ENCODE data around the gene WIPF3. TPM values are rescaled to one million over a fixed set of nuclear protein-coding genes. Genes with fewer than 3 reads are reported as not detected.

The WIPF3 gene
- total RNA-seq, 1 experiment from 2014 or later: 11.6 TPM

DNA sequence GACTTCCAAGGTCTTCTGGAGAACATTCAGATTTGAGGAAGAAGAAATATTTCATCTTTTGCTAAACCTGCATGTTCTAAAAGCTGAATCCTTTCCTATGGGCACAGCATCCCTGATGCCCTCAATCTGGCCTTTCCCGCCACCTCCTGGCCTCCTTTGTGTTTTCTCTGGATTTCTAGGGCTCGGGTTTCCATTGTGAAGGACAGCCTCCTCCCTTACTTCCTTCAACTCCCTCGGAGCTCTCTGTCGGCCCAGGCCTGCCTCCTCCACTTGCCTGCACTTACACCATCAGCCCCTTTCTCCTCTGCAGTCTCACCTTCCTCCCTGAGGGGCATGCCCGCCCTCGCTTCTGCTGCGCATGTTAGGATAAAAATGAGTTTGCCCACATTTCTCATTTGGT is 75.4 kb downstream of the WIPF3 start:
- TF ChIP-seq, protein P1, sequence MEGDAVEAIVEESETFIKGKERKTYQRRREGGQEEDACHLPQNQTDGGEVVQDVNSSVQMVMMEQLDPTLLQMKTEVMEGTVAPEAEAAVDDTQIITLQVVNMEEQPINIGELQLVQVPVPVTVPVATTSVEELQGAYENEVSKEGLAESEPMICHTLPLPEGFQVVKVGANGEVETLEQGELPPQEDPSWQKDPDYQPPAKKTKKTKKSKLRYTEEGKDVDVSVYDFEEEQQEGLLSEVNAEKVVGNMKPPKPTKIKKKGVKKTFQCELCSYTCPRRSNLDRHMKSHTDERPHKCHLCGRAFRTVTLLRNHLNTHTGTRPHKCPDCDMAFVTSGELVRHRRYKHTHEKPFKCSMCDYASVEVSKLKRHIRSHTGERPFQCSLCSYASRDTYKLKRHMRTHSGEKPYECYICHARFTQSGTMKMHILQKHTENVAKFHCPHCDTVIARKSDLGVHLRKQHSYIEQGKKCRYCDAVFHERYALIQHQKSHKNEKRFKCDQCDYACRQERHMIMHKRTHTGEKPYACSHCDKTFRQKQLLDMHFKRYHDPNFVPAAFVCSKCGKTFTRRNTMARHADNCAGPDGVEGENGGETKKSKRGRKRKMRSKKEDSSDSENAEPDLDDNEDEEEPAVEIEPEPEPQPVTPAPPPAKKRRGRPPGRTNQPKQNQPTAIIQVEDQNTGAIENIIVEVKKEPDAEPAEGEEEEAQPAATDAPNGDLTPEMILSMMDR (conservative IDR thresholded peaks at IDR 0.05): peak; percentile 48; the same call in 2 of the 3 replicates
- Histone ChIP-seq H3T11ph (ENCODE audit: low read length) (no peak overlapping the region), H2BK120ac (ENCODE audit: low read depth, low read length, poor library complexity, severe bottlenecking) (no peak overlapping the region), H2AFZ (ENCODE audit: low read length) (no peak overlapping the region), H3K27ac (ENCODE audit: insufficient read length, low read depth, low read length) (no peak overlapping the region), H3K4me2 (ENCODE audit: insufficient read depth, insufficient read length, low read length) (no peak overlapping the region), H4K91ac (ENCODE audit: insufficient read length, low read depth, low read length) (no peak overlapping the region), H3K23me2 (ENCODE audit: insufficient read length, low read depth, low read length, poor library complexity, severe bottlenecking) (no peaks in the 10 kb centered on the region), H2AK5ac (ENCODE audit: insufficient read length, low read length) (no peak overlapping the region), H3K79me1 (ENCODE audit: insufficient read depth, low read depth, low read length, poor library complexity, severe bottlenecking) (no peaks in the 10 kb centered on the region), H2BK5ac (ENCODE audit: insufficient read length, low read length) (no peak overlapping the region), H3K14ac (ENCODE audit: insufficient read depth, low read length) (no peak overlapping the region), H3K4ac (ENCODE audit: low read depth, low read length) (no peak overlapping the region), H3K23ac (ENCODE audit: insufficient read length, low read depth, low read length) (no peak overlapping the region), H3K9ac (ENCODE audit: extremely low read depth, insufficient read length, low read length) (no peak overlapping the region), H3K27me3 (ENCODE audit: insufficient read depth, low read length) (no peaks in the 10 kb centered on the region), H3K79me2 (ENCODE audit: insufficient read depth, low read length) (no peaks in the 10 kb centered on the region), H4K20me1 (ENCODE audit: control insufficient read depth, insufficient read depth, insufficient read length) (no peaks in the 10 kb centered on the region), H3K18ac (ENCODE audit: insufficient read length, low read depth, low read length) (no peak overlapping the region), H3K56ac (ENCODE audit: insufficient read length, low read depth, low read length) (no peak overlapping the region), H2BK12ac (ENCODE audit: insufficient read length, low read depth, low read length) (no peak overlapping the region), H3K9me3 (ENCODE audit: control insufficient read depth, low read depth, low read length) (no peaks in the 10 kb centered on the region), H4K8ac (replicated peaks; ENCODE audit: insufficient read length, low read depth, low read length) (no peak overlapping the region), H2BK15ac (ENCODE audit: low read depth, low read length) (no peak overlapping the region), H3K4me1 (ENCODE audit: insufficient read depth, low read length) (peaks cover 4% of the 10 kb centered on the region; the same call in 1 of the 2 replicates), H2BK20ac (ENCODE audit: low read depth, low read length, poor library complexity, severe bottlenecking) (no peak overlapping the region), H4K5ac (ENCODE audit: insufficient read length, low read depth, low read length) (no peak overlapping the region)
- peak; percentile 83 for DNase-seq
- WGBS (ENCODE audit: extremely low coverage, insufficient read length, low lambda C conversion rate): no CpG with 5 or more reads among the region's 7 CpGs
- Mint-ChIP-seq H3K9me3 (no peaks in the 10 kb centered on the region), H3K27ac (peak overlapping the region in 1 of 3 experiments; percentile 77; a peak in 1 of 7 replicates), H3K4me1 (peaks cover 28 to 33% of the 10 kb centered on the region in 2 experiments), H3K36me3 (ENCODE audit: insufficient read depth in 1 of 3, low read depth in 3 of 3) (no peaks in the 10 kb centered on the region), H3K27me3 (ENCODE audit: low read depth) (no peaks in the 10 kb centered on the region), H3K4me3 (peak overlapping the region in 1 of 2 experiments; percentile 18; a peak in 1 of 5 replicates)

Data from H9 (cell line).